ENCODE results near the gene SHROOM2. TPM values are rescaled to one million over a fixed set of nuclear protein-coding genes. Genes with fewer than 3 reads are reported as not detected.

The SHROOM2 gene
- total RNA-seq, 1 donor from 2014 or later = 2.1 TPM

DNA sequence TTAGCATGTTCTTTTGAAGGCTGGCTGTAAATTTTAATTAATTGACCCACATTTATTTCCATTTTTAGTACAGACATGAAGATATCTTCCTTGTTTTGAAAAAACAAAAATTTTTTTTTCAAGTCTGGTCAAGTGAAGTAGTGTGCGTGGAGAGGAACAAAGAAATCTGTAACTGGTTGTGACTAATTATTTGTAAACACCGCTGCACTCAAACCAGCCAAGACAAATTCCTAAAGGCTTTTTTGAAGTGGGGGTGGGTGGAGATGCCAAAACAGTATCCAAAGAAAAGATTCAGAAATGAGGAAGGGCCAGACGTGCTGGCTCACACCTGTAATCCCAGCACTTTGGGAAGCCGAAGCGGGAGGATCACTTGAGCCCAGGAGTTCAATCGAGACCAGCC, 88.3 kb downstream of the SHROOM2 start:
- Histone ChIP-seq H3K9me3 (ENCODE audit: control insufficient read depth in 3 of 3, low read length in 3 of 3) (no peaks in the 10 kb centered on the region), H3K4me3 (ENCODE audit: low read length in 3 of 3) (no peak overlapping the region), H3K4me1 (ENCODE audit: control insufficient read depth in 3 of 3, insufficient read depth in 3 of 3, low read length in 3 of 3) (no peaks in the 10 kb centered on the region), H3K9ac (ENCODE audit: low read depth in 1 of 3, low read length in 3 of 3) (no peak overlapping the region), H3K27ac (ENCODE audit: low read depth, low read length) (no peak overlapping the region), H3K27me3 (ENCODE audit: control insufficient read depth in 3 of 3, insufficient read depth in 3 of 3, low read length in 3 of 3) (peaks cover 0 to 7% (median 0%) of the 10 kb centered on the region in 3 donors), H3K36me3 (ENCODE audit: control insufficient read depth in 3 of 3, insufficient read depth in 3 of 3, low read length in 3 of 3) (no peaks in the 10 kb centered on the region)

DNA sequence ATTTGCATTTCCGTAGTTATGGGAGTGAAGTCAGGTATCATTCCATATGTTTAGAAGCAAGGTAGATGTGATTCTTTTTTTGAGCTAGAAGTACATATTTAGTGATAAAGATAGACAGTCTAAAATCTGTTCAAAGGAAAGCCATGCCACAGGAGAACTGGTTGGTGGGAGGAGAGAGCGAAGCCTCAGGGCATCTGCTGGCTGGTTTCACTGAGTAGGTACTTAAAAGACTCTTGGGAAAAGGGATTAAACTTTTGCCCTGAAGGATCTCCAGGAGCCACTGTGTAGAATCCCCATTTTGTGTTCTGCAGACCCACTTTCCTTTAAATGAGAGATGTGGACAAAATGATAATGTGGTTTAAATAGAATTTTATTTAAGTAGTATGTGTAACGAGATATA, 89.6 kb downstream of the SHROOM2 start:
- peaks cover 0 to 12% (median 0%) of the 10 kb centered on the region in 3 donors for H3K27me3 ChIP-seq (ENCODE audit: control insufficient read depth in 3 of 3, insufficient read depth in 3 of 3, low read length in 3 of 3)
- no peak overlapping the region for H3K27ac ChIP-seq (ENCODE audit: low read depth, low read length)
- no peaks in the 10 kb centered on the region for H3K4me1 ChIP-seq (ENCODE audit: control insufficient read depth in 3 of 3, insufficient read depth in 3 of 3, low read length in 3 of 3)
- H3K36me3 ChIP-seq (ENCODE audit: control insufficient read depth in 3 of 3, insufficient read depth in 3 of 3, low read length in 3 of 3) = no peaks in the 10 kb centered on the region
- no peak overlapping the region for H3K4me3 ChIP-seq (ENCODE audit: low read length in 3 of 3)
- no peak overlapping the region for H3K9ac ChIP-seq (ENCODE audit: low read depth in 1 of 3, low read length in 3 of 3)
- no peaks in the 10 kb centered on the region for H3K9me3 ChIP-seq (ENCODE audit: control insufficient read depth in 3 of 3, low read length in 3 of 3)

DNA sequence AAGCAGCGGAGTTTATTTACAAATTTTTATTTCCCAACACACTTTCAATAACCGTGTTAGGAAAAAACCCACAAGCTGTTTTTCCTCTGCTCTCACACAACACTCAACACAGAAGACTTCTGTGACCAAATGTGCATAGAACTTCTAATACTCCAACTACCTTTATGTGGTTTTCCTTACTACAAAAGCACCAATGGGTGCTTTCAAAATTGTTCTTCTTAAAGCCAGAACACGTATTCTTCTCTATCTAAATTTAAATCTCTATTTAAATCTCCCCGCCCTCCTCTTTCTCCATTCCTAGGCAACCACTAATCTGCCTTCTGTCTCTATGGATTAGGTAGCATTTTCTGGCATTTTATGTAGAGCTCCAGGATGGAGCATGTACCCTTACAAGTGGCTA, 90.0 kb downstream of the SHROOM2 start:
- Histone ChIP-seq H3K9ac (ENCODE audit: low read depth in 1 of 3, low read length in 3 of 3) (no peak overlapping the region), H3K4me3 (ENCODE audit: low read length in 3 of 3) (no peak overlapping the region), H3K36me3 (ENCODE audit: control insufficient read depth in 3 of 3, insufficient read depth in 3 of 3, low read length in 3 of 3) (no peaks in the 10 kb centered on the region), H3K27ac (ENCODE audit: low read depth, low read length) (no peak overlapping the region), H3K4me1 (ENCODE audit: control insufficient read depth in 3 of 3, insufficient read depth in 3 of 3, low read length in 3 of 3) (no peaks in the 10 kb centered on the region), H3K27me3 (ENCODE audit: control insufficient read depth in 3 of 3, insufficient read depth in 3 of 3, low read length in 3 of 3) (peaks cover 0 to 12% (median 0%) of the 10 kb centered on the region in 3 donors), H3K9me3 (ENCODE audit: control insufficient read depth in 3 of 3, low read length in 3 of 3) (no peaks in the 10 kb centered on the region)

DNA sequence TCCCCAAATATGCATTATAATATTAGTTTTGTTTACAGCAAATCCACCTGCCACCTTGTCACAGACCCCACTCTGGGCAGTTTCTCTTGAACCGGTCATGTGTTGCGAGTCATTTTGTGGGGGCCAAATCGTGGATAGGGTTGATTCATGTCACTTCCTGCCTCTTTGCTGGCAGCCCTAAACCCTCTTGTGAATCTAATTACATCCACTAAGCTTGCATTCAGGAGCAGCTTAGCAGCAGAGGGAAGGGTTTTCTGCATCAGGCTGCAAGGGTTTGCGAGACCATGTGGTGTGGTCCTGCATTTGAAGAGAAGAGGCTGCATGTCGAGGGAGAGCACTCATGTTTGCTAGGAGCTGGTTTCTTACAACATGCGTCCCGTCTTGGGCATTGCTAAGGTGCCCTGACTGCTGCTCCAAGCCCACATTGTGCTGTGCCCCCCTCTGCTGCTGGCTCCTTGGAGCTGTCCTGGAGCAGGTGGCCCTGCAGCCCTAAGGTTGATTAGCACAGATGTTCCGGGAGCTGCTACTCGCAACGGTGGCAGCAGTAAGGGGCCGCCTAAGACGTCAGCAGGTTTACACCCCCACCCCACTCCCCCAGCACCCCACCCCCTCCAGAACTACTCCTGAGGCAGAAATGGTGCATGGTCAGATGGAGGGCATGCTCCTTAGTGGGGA, 92.1 kb downstream of the SHROOM2 start:
- Histone ChIP-seq H3K36me3 (ENCODE audit: control insufficient read depth in 3 of 3, insufficient read depth in 3 of 3, low read length in 3 of 3) (no peaks in the 10 kb centered on the region), H3K4me1 (ENCODE audit: control insufficient read depth in 3 of 3, insufficient read depth in 3 of 3, low read length in 3 of 3) (no peaks in the 10 kb centered on the region), H3K27me3 (ENCODE audit: control insufficient read depth in 3 of 3, insufficient read depth in 3 of 3, low read length in 3 of 3) (peaks cover 0 to 12% (median 0%) of the 10 kb centered on the region in 3 donors), H3K27ac (ENCODE audit: low read depth, low read length) (no peak overlapping the region), H3K4me3 (ENCODE audit: low read length in 3 of 3) (no peak overlapping the region), H3K9ac (ENCODE audit: low read depth in 1 of 3, low read length in 3 of 3) (no peak overlapping the region), H3K9me3 (ENCODE audit: control insufficient read depth in 3 of 3, low read length in 3 of 3) (no peaks in the 10 kb centered on the region)

DNA sequence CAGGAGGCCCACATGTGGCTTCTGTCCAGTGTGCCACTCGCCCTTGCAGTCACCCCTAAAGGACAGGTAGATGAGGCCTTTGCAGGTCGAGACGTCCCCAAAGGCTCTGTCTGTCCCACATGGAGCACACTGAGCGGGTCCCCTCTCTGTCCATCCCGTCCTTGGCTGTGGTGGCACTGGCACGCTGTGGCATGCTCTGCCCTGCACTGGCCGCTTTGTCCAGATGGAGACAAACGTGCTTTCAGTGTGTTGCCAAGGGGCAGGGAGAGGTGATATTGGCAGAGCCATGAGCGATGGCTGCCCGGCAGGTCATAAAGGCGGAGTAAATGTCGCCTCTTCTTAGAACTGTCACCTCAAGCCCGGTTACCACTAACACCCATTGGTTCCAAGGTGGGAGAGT, 94.0 kb downstream of the SHROOM2 start:
- Histone ChIP-seq H3K27me3 (ENCODE audit: control insufficient read depth in 3 of 3, insufficient read depth in 3 of 3, low read length in 3 of 3) (peaks cover 0 to 12% (median 0%) of the 10 kb centered on the region in 3 donors), H3K9me3 (ENCODE audit: control insufficient read depth in 3 of 3, low read length in 3 of 3) (no peaks in the 10 kb centered on the region), H3K4me1 (ENCODE audit: control insufficient read depth in 3 of 3, insufficient read depth in 3 of 3, low read length in 3 of 3) (no peaks in the 10 kb centered on the region), H3K9ac (ENCODE audit: low read depth in 1 of 3, low read length in 3 of 3) (no peak overlapping the region), H3K27ac (ENCODE audit: low read depth, low read length) (no peak overlapping the region), H3K4me3 (ENCODE audit: low read length in 3 of 3) (no peak overlapping the region), H3K36me3 (ENCODE audit: control insufficient read depth in 3 of 3, insufficient read depth in 3 of 3, low read length in 3 of 3) (no peaks in the 10 kb centered on the region)

DNA sequence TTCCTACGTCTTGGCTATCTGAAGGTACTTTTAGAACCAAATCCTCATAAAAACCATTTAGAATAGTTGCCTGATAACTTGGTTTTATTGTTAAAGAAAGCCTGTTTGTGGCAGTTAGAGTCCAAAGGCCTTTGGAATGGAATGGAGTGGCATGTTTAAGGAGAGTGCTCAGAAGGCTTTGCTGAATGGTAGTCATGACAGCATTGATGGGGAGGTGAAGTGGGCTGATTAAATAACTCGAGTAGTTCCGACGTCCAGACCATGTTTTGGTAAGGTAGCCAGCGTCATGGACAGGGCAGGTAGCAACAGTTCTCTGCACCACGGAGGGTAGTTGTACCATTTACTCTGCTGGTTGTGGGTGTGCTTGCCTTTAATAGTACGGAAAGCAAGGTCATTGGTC, 94.6 kb downstream of the SHROOM2 start:
- Histone ChIP-seq H3K4me3 (ENCODE audit: low read length in 3 of 3) (no peak overlapping the region), H3K4me1 (ENCODE audit: control insufficient read depth in 3 of 3, insufficient read depth in 3 of 3, low read length in 3 of 3) (no peaks in the 10 kb centered on the region), H3K36me3 (ENCODE audit: control insufficient read depth in 3 of 3, insufficient read depth in 3 of 3, low read length in 3 of 3) (no peaks in the 10 kb centered on the region), H3K27ac (ENCODE audit: low read depth, low read length) (no peak overlapping the region), H3K9me3 (ENCODE audit: control insufficient read depth in 3 of 3, low read length in 3 of 3) (no peaks in the 10 kb centered on the region), H3K9ac (ENCODE audit: low read depth in 1 of 3, low read length in 3 of 3) (no peak overlapping the region), H3K27me3 (ENCODE audit: control insufficient read depth in 3 of 3, insufficient read depth in 3 of 3, low read length in 3 of 3) (peaks cover 0 to 12% (median 0%) of the 10 kb centered on the region in 3 donors)

DNA sequence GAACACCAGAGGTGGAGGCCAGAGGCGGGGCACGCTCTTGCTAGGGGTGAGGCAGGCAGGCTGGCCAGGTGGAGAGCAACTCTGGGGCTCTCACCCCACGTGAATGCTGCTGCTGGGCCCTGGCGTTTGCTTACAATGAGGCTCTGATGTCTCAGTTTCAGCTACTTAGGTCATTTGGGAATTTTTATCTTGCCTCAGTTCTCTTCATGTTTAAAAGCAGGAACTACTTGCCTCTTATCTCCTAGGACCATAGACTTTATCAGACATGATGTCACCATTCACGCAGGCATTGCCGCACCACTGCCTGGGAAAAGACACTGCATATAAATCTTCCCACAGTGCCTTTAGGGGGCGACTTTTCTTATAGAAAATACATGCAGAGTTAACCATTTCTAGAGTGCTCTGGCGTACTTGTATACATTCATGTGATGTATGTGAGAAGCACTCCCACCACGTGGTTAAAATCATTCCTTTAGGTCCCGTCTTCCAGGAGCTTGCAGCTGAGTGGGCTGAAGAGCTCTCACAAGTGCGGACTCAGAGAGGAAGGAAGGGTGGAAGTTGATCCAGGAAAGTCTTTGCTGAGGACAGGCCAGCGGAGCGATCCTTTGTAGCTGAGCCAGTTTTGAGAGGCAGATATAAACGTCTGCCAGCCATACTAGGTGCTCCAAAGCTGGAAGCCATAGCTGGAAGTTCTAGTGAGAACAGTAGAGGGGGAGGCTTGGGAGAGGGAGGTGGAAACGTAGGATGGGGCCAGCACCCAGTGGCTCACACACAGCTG, 96.6 kb downstream of the SHROOM2 start:
- Histone ChIP-seq H3K36me3 (ENCODE audit: control insufficient read depth in 3 of 3, insufficient read depth in 3 of 3, low read length in 3 of 3) (no peaks in the 10 kb centered on the region), H3K9me3 (ENCODE audit: control insufficient read depth in 3 of 3, low read length in 3 of 3) (no peaks in the 10 kb centered on the region), H3K4me3 (ENCODE audit: low read length in 3 of 3) (no peak overlapping the region), H3K9ac (ENCODE audit: low read depth in 1 of 3, low read length in 3 of 3) (no peak overlapping the region), H3K27ac (ENCODE audit: low read depth, low read length) (no peak overlapping the region), H3K4me1 (ENCODE audit: control insufficient read depth in 3 of 3, insufficient read depth in 3 of 3, low read length in 3 of 3) (no peaks in the 10 kb centered on the region), H3K27me3 (ENCODE audit: control insufficient read depth in 3 of 3, insufficient read depth in 3 of 3, low read length in 3 of 3) (peaks cover 0 to 8% (median 0%) of the 10 kb centered on the region in 3 donors)

DNA sequence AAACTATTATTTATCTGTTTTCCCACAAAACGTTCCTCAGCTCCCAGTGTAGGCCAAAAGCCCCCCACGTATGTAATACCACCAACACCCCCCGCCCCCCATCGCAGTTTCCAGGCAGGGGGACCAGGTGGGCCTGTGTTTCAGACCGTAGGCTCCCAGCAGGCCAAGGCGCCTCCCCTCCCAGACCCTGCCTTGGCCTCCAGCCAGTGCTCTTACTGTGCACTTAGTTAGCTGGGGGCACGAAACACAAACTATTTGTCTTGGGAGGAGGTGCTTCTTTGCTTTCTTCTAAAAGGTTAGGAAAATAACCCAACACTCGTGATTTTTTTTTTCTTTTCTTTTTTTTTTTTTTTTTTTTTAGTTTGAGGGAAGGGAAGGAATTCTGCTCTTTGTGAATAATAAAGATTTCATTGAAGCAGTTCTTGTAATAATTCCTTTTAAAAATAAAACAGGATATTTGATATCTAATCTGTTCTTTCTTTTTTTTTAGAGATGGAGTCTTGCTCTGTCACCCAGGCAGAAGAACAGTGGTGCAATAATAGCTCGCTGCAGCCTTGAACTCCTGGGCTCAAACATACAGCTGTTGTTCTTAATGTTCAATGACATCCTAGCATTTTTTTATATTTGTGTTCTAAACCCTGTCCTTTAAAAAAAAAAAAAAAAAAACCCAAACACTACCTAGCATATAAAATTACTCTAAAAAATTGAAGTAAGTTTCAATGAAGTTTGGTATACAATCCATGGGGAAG, 98.0 kb downstream of the SHROOM2 start:
- no peaks in the 10 kb centered on the region for H3K4me1 ChIP-seq (ENCODE audit: control insufficient read depth in 3 of 3, insufficient read depth in 3 of 3, low read length in 3 of 3)
- H3K9ac ChIP-seq (ENCODE audit: low read depth in 1 of 3, low read length in 3 of 3) = no peak overlapping the region
- no peaks in the 10 kb centered on the region for H3K9me3 ChIP-seq (ENCODE audit: control insufficient read depth in 3 of 3, low read length in 3 of 3)
- peaks cover 0 to 5% (median 0%) of the 10 kb centered on the region in 3 donors for H3K27me3 ChIP-seq (ENCODE audit: control insufficient read depth in 3 of 3, insufficient read depth in 3 of 3, low read length in 3 of 3)
- no peak overlapping the region for H3K4me3 ChIP-seq (ENCODE audit: low read length in 3 of 3)
- no peaks in the 10 kb centered on the region for H3K36me3 ChIP-seq (ENCODE audit: control insufficient read depth in 3 of 3, insufficient read depth in 3 of 3, low read length in 3 of 3)
- H3K27ac ChIP-seq (ENCODE audit: low read depth, low read length) = no peak overlapping the region

DNA sequence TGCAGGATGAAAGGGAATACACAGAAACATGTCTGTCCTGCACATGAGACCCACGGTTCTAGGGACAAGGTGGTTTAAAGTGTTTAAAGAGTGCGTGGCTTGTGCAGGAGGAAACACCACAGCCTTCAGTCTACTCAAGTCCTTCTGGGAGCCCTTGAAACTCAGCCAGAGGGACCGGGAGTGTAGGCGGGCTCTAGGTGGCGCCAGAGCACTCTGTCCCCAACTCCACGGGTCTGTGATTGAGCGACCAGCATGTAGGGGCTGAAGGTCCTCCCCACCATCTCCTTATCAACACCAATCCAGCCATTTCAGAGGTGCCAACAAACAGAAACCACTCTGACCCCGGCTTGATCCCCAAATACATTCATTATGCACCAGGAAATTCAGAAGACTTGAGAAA, 98.9 kb downstream of the SHROOM2 start:
- H3K36me3 ChIP-seq (ENCODE audit: control insufficient read depth in 3 of 3, insufficient read depth in 3 of 3, low read length in 3 of 3) = no peaks in the 10 kb centered on the region
- no peak overlapping the region for H3K4me3 ChIP-seq (ENCODE audit: low read length in 3 of 3)
- H3K4me1 ChIP-seq (ENCODE audit: control insufficient read depth in 3 of 3, insufficient read depth in 3 of 3, low read length in 3 of 3) = no peaks in the 10 kb centered on the region
- H3K27ac ChIP-seq (ENCODE audit: low read depth, low read length) = no peak overlapping the region
- H3K9me3 ChIP-seq (ENCODE audit: control insufficient read depth in 3 of 3, low read length in 3 of 3) = no peaks in the 10 kb centered on the region
- no peak overlapping the region for H3K9ac ChIP-seq (ENCODE audit: low read depth in 1 of 3, low read length in 3 of 3)
- H3K27me3 ChIP-seq (ENCODE audit: control insufficient read depth in 3 of 3, insufficient read depth in 3 of 3, low read length in 3 of 3) = peaks cover 0 to 3% (median 0%) of the 10 kb centered on the region in 3 donors
